ENCODE results near the gene QPCT.

- no peak for TF ChIP-seq POLR2A (IDR thresholded peaks at IDR 0.05; ENCODE audit: low read depth)
- TF ChIP-seq CTCF (IDR thresholded peaks at IDR 0.05), result no peak
- no peak for TF ChIP-seq POLR2AphosphoS5 (IDR thresholded peaks at IDR 0.05)
These were observed 11.3 kb downstream of the QPCT start for GRCh38 chr2:37355735-37356134.
